Dendritic cell treated with granulocyte-macrophage colony-stimulating factor and Interleukin-4, amounts not matched to agents 40 ng/mL and 50 ng/mL, for 4 days (primary cell): ENCODE results near the gene MEGF11.
"Not testable (repeated sequence)": the region's sequence is repeated elsewhere in the genome, so short reads cannot be mapped to it uniquely, and the experiment has no call there.

Experiments used
- H3K27ac Mint-ChIP-seq: one replicate; pipeline ENCODE4 v1.8.0; 2022; ENCODE audit warnings: mild to moderate bottlenecking, mixed read lengths
- H3K27me3 Mint-ChIP-seq: one replicate; pipeline ENCODE4 v1.8.0; 2022; ENCODE audit warnings: mild to moderate bottlenecking, mixed read lengths
- H3K36me3 Mint-ChIP-seq: one replicate; pipeline ENCODE4 v1.8.0; 2022; ENCODE audit warnings: low read depth, mixed read lengths
- H3K4me1 Mint-ChIP-seq: one replicate; pipeline ENCODE4 v1.8.0; 2022; ENCODE audit warnings: low read depth, mixed read lengths
- H3K4me3 Mint-ChIP-seq: one replicate; pipeline ENCODE4 v1.8.0; 2022; ENCODE audit warnings: mild to moderate bottlenecking, moderate library complexity, mixed read lengths
- H3K9me3 Mint-ChIP-seq: one replicate; pipeline ENCODE4 v1.8.0; 2022; ENCODE audit warnings: mixed read lengths
- intact Hi-C: fragments of 100-400 bp; cut with micrococcal nuclease; formaldehyde crosslinking; loops from one replicate; pipeline ENCODE4 v1.15.0; 2022

Gene MEGF11

GRCh38 chr15:65870889-65871533 is 382.5 kb downstream of the MEGF11 start:
- Mint-ChIP-seq H3K27ac (peak overlapping the region; percentile 98), H3K36me3 (peaks cover 27% of the 10 kb centered on the region), H3K4me3 (peak overlapping the region; percentile 96), H3K9me3 (no peaks in the 10 kb centered on the region), H3K27me3 (no peaks in the 10 kb centered on the region), H3K4me1 (peaks cover 24% of the 10 kb centered on the region)
- intact Hi-C loops: loop anchor here (2.0 kb wide), 1 partner anchor 28 kb away; no protein-coding TSS in a partner anchor

- H3K36me3 Mint-ChIP-seq: peaks cover 27% of the 10 kb centered on the region
- H3K4me1 Mint-ChIP-seq: peaks cover 24% of the 10 kb centered on the region
- H3K9me3 Mint-ChIP-seq: no peaks in the 10 kb centered on the region
Observed at GRCh38 chr15:65869954-65870871, 383.3 kb downstream of the MEGF11 start.

GRCh38 chr15:65869126-65869953 is 384.2 kb downstream of the MEGF11 start, which contains the start of gene RAB11A:
Gene RAB11A, plus strand, starts transcription at chr15:65869491. Its CDS starts 95 bp downstream, at chr15:65869586.
- Mint-ChIP-seq H3K36me3 (peaks cover 19% of the 10 kb centered on the region), H3K27ac (peak within 1 kb of the TSS; percentile 98), H3K9me3 (no peaks in the 10 kb centered on the region), H3K27me3 (no peaks in the 10 kb centered on the region), H3K4me1 (peaks cover 24% of the 10 kb centered on the region), H3K4me3 (peak within 1 kb of the TSS; percentile 96)
- intact Hi-C loops: loop anchor here (1.0 kb wide), 1 partner anchor 258 kb away; the partner anchor contains the start of gene INTS14

More at GRCh38 chr15:65869954-65870871, 383.3 kb downstream of the MEGF11 start:
- Mint-ChIP-seq H3K27ac (peak overlapping the region; percentile 98), H3K4me3 (peak overlapping the region; percentile 96), H3K27me3 (no peaks in the 10 kb centered on the region)
- intact Hi-C loops: loop anchor here (1.0 to 2.0 kb wide), 2 partner anchors 29 to 259 kb away; partner anchors contain the start of gene INTS14

- intact Hi-C loops: loop anchor here (1.0 kb wide), 1 partner anchor 257 kb away; the partner anchor contains the start of gene INTS14
- Mint-ChIP-seq H3K4me1 (peaks cover 24% of the 10 kb centered on the region), H3K4me3 (peak overlapping the region; percentile 96), H3K27ac (peak overlapping the region; percentile 98), H3K36me3 (peaks cover 15% of the 10 kb centered on the region), H3K9me3 (no peaks in the 10 kb centered on the region), H3K27me3 (no peaks in the 10 kb centered on the region)
Observed at GRCh38 chr15:65868546-65869125, 384.9 kb downstream of the MEGF11 start.

- Mint-ChIP-seq H3K4me1 (peaks cover 24% of the 10 kb centered on the region), H3K36me3 (peaks cover 15% of the 10 kb centered on the region)
- H3K9me3 Mint-ChIP-seq, intact Hi-C loops, H3K4me3 Mint-ChIP-seq, H3K27ac Mint-ChIP-seq, H3K27me3 Mint-ChIP-seq: not testable (repeated sequence)
Observed at GRCh38 chr15:65867933-65868332, 385.6 kb downstream of the MEGF11 start.

- H3K27ac Mint-ChIP-seq: no peak overlapping the region
- H3K4me3 Mint-ChIP-seq: no peak overlapping the region
- H3K27me3 Mint-ChIP-seq: no peaks in the 10 kb centered on the region
- H3K36me3 Mint-ChIP-seq: peaks cover 15% of the 10 kb centered on the region
- intact Hi-C loops: no loop called here
- no peaks in the 10 kb centered on the region for H3K9me3 Mint-ChIP-seq
- peaks cover 23% of the 10 kb centered on the region for H3K4me1 Mint-ChIP-seq
Observed at GRCh38 chr15:65867244-65867643, 386.3 kb downstream of the MEGF11 start.

GRCh38 chr15:65863106-65863505 is 390.4 kb downstream of the MEGF11 start:
- Mint-ChIP-seq H3K4me3 (no peak overlapping the region), H3K27ac (no peak overlapping the region), H3K36me3 (no peaks in the 10 kb centered on the region), H3K4me1 (peaks cover 9% of the 10 kb centered on the region), H3K27me3 (no peaks in the 10 kb centered on the region), H3K9me3 (no peaks in the 10 kb centered on the region)
- intact Hi-C loops: no loop called here

- H3K27ac Mint-ChIP-seq: no peak overlapping the region
- no peaks in the 10 kb centered on the region for H3K27me3 Mint-ChIP-seq
- peak overlapping the region; percentile 6 for H3K4me3 Mint-ChIP-seq
- H3K4me1 Mint-ChIP-seq: peaks cover 12% of the 10 kb centered on the region
- H3K9me3 Mint-ChIP-seq: no peaks in the 10 kb centered on the region
- no peaks in the 10 kb centered on the region for H3K36me3 Mint-ChIP-seq
- intact Hi-C loops: no loop called here
Observed at GRCh38 chr15:65862682-65863081, 390.9 kb downstream of the MEGF11 start.

GRCh38 chr15:65857718-65858402 is 395.7 kb downstream of the MEGF11 start:
- H3K27ac Mint-ChIP-seq: no peak overlapping the region
- H3K36me3 Mint-ChIP-seq: no peaks in the 10 kb centered on the region
- H3K4me1 Mint-ChIP-seq: peaks cover 11% of the 10 kb centered on the region
- no peaks in the 10 kb centered on the region for H3K27me3 Mint-ChIP-seq
- H3K9me3 Mint-ChIP-seq: no peaks in the 10 kb centered on the region
- no peak overlapping the region for H3K4me3 Mint-ChIP-seq
- intact Hi-C loops: loop anchor here (5.0 kb wide), 2 partner anchors 81 to 221 kb away; no protein-coding TSS in a partner anchor

- H3K4me3 Mint-ChIP-seq: no peak overlapping the region
- H3K4me1 Mint-ChIP-seq: peaks cover 6% of the 10 kb centered on the region
- intact Hi-C loops: loop anchor here (5.0 kb wide), 2 partner anchors 80 to 220 kb away; no protein-coding TSS in a partner anchor
- no peaks in the 10 kb centered on the region for H3K36me3 Mint-ChIP-seq
- H3K9me3 Mint-ChIP-seq: no peaks in the 10 kb centered on the region
- H3K27me3 Mint-ChIP-seq: no peaks in the 10 kb centered on the region
- no peak overlapping the region for H3K27ac Mint-ChIP-seq
Observed at GRCh38 chr15:65856821-65857455, 396.6 kb downstream of the MEGF11 start.

GRCh38 chr15:65851981-65852380 is 401.6 kb downstream of the MEGF11 start:
- Mint-ChIP-seq H3K9me3 (no peaks in the 10 kb centered on the region), H3K27ac (no peak overlapping the region), H3K4me1 (no peaks in the 10 kb centered on the region), H3K27me3 (no peaks in the 10 kb centered on the region), H3K36me3 (no peaks in the 10 kb centered on the region), H3K4me3 (no peak overlapping the region)
- intact Hi-C loops: no loop called here

- H3K4me3 Mint-ChIP-seq: no peak overlapping the region
- intact Hi-C loops: no loop called here
- H3K9me3 Mint-ChIP-seq: no peaks in the 10 kb centered on the region
- no peaks in the 10 kb centered on the region for H3K4me1 Mint-ChIP-seq
- no peaks in the 10 kb centered on the region for H3K36me3 Mint-ChIP-seq
- H3K27ac Mint-ChIP-seq: no peak overlapping the region
- H3K27me3 Mint-ChIP-seq: no peaks in the 10 kb centered on the region
Observed at GRCh38 chr15:65847989-65848388, 405.6 kb downstream of the MEGF11 start.
